ENCODE data around the gene PDE7B. TPM values are rescaled to one million over a fixed set of nuclear protein-coding genes. Genes with fewer than 3 reads are reported as not detected.

The PDE7B gene
- total RNA-seq, 1 experiment from 2014 or later = 0.03 TPM

GRCh38 chr6:135883536-135883935 lies 32.0 kb downstream of the PDE7B start:
- CTCF ChIA-PET = no interaction called here
- DNase-seq (ENCODE audit: low read depth, low spot score) (no peak), ATAC-seq (no peak)
- no peaks in the 10 kb centered on the region for H3K9me3 ChIP-seq (ENCODE audit: control insufficient read depth, insufficient read depth, low read depth, low read length)
- intact Hi-C loops (cut with micrococcal nuclease; ENCODE audit: unreplicated experiment) = no loop called here
- no peaks in the 10 kb centered on the region for H3K36me3 ChIP-seq (ENCODE audit: control insufficient read depth, insufficient read depth, low read length)
- no peak overlapping the region for H3K27ac ChIP-seq (ENCODE audit: low read length)
- H3K4me1 ChIP-seq (ENCODE audit: control insufficient read depth, insufficient read depth, low read length) = no peaks in the 10 kb centered on the region; the same call in none of the 2 replicates
- in situ Hi-C loops (cut with HindIII; ENCODE audit: low pct_unique_long_range_greater_than_20kb, low sequenced_read_pairs) = no loop called here
- TF ChIP-seq POLR2AphosphoS5 (IDR thresholded peaks at IDR 0.05; ENCODE audit: low read depth, low read length) = no peak
- TF ChIP-seq, protein P1, sequence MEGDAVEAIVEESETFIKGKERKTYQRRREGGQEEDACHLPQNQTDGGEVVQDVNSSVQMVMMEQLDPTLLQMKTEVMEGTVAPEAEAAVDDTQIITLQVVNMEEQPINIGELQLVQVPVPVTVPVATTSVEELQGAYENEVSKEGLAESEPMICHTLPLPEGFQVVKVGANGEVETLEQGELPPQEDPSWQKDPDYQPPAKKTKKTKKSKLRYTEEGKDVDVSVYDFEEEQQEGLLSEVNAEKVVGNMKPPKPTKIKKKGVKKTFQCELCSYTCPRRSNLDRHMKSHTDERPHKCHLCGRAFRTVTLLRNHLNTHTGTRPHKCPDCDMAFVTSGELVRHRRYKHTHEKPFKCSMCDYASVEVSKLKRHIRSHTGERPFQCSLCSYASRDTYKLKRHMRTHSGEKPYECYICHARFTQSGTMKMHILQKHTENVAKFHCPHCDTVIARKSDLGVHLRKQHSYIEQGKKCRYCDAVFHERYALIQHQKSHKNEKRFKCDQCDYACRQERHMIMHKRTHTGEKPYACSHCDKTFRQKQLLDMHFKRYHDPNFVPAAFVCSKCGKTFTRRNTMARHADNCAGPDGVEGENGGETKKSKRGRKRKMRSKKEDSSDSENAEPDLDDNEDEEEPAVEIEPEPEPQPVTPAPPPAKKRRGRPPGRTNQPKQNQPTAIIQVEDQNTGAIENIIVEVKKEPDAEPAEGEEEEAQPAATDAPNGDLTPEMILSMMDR (IDR thresholded peaks at IDR 0.05) = no peak
- TF ChIP-seq, protein P2, sequence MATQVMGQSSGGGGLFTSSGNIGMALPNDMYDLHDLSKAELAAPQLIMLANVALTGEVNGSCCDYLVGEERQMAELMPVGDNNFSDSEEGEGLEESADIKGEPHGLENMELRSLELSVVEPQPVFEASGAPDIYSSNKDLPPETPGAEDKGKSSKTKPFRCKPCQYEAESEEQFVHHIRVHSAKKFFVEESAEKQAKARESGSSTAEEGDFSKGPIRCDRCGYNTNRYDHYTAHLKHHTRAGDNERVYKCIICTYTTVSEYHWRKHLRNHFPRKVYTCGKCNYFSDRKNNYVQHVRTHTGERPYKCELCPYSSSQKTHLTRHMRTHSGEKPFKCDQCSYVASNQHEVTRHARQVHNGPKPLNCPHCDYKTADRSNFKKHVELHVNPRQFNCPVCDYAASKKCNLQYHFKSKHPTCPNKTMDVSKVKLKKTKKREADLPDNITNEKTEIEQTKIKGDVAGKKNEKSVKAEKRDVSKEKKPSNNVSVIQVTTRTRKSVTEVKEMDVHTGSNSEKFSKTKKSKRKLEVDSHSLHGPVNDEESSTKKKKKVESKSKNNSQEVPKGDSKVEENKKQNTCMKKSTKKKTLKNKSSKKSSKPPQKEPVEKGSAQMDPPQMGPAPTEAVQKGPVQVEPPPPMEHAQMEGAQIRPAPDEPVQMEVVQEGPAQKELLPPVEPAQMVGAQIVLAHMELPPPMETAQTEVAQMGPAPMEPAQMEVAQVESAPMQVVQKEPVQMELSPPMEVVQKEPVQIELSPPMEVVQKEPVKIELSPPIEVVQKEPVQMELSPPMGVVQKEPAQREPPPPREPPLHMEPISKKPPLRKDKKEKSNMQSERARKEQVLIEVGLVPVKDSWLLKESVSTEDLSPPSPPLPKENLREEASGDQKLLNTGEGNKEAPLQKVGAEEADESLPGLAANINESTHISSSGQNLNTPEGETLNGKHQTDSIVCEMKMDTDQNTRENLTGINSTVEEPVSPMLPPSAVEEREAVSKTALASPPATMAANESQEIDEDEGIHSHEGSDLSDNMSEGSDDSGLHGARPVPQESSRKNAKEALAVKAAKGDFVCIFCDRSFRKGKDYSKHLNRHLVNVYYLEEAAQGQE (IDR thresholded peaks at IDR 0.05; ENCODE audit: insufficient read depth in 1 of 2, low read depth in 2 of 2, low read length in 1 of 2) = no peak
- no peak for TF ChIP-seq TCF7L2 (IDR thresholded peaks at IDR 0.05; ENCODE audit: low read depth, low read length)
- no peak for TF ChIP-seq SIN3A (IDR thresholded peaks at IDR 0.05; ENCODE audit: borderline replicate concordance, insufficient read depth, low read depth, low read length)
- no peaks in the 10 kb centered on the region for H3K27me3 ChIP-seq (ENCODE audit: control insufficient read depth, insufficient read depth, low read length)
- no peak overlapping the region for H3K4me3 ChIP-seq (ENCODE audit: low read depth in 2 of 2, low read length in 2 of 2)
- no TSS peak for BruUV-seq (replicated peaks)
- POLR2A ChIA-PET = no interaction called here

- in situ Hi-C loops (cut with HindIII; ENCODE audit: low pct_unique_long_range_greater_than_20kb, low sequenced_read_pairs) (no loop called here), intact Hi-C loops (cut with micrococcal nuclease; ENCODE audit: unreplicated experiment) (no loop called here)
- H3K4me3 ChIP-seq (ENCODE audit: low read depth in 2 of 2, low read length in 2 of 2) = no peak overlapping the region
- H3K27ac ChIP-seq (ENCODE audit: low read length) = no peak overlapping the region
- BruUV-seq (replicated peaks) = no TSS peak
- DNase-seq (ENCODE audit: low read depth, low spot score) = no peak
- no peak for ATAC-seq
- POLR2A ChIA-PET = no interaction called here
- CTCF ChIA-PET = no interaction called here
- TF ChIP-seq, protein P1 (IDR thresholded peaks at IDR 0.05) = no peak
- TF ChIP-seq SIN3A (IDR thresholded peaks at IDR 0.05; ENCODE audit: borderline replicate concordance, insufficient read depth, low read depth, low read length) = no peak
- TF ChIP-seq, protein P2 (IDR thresholded peaks at IDR 0.05; ENCODE audit: insufficient read depth in 1 of 2, low read depth in 2 of 2, low read length in 1 of 2) = no peak
- no peak for TF ChIP-seq TCF7L2 (IDR thresholded peaks at IDR 0.05; ENCODE audit: low read depth, low read length)
- no peaks in the 10 kb centered on the region; the same call in none of the 2 replicates for H3K4me1 ChIP-seq (ENCODE audit: control insufficient read depth, insufficient read depth, low read length)
- no peaks in the 10 kb centered on the region for H3K9me3 ChIP-seq (ENCODE audit: control insufficient read depth, insufficient read depth, low read depth, low read length)
- no peaks in the 10 kb centered on the region for H3K36me3 ChIP-seq (ENCODE audit: control insufficient read depth, insufficient read depth, low read length)
- no peaks in the 10 kb centered on the region for H3K27me3 ChIP-seq (ENCODE audit: control insufficient read depth, insufficient read depth, low read length)
Observed at GRCh38 chr6:135884136-135884535, 32.6 kb downstream of the PDE7B start.

Data from Panc1 (cell line).